Testis (tissue), 3 donors: ENCODE measurements around the gene AUTS2. TPM values are rescaled to one million over a fixed set of nuclear protein-coding genes. Genes with fewer than 3 reads are reported as not detected.
A peak's percentile ranks its signal among the peaks of the same experiment; 100 is the strongest.

Experiments
- DNase-seq: peaks from one replicate; pipeline ENCODE4 v3.0.0-alpha.2; 2019
- H3K27ac ChIP-seq, 2 donors: fragments of 200-600 bp; sonication (generic); one replicate each; pipeline ENCODE4 v1.5.1; 2019
- H3K27me3 ChIP-seq: fragments of 200-600 bp; sonication (generic); one replicate; pipeline ENCODE4 v1.5.1; 2019
- H3K36me3 ChIP-seq: fragments of 200-600 bp; sonication (generic); one replicate; pipeline ENCODE4 v1.5.1; 2017; ENCODE audit warnings: low read depth; ENCODE audit errors: missing control alignments
- H3K4me1 ChIP-seq: fragments of 200-600 bp; sonication (generic); one replicate; pipeline ENCODE4 v1.5.1; 2019
- H3K4me3 ChIP-seq, 2 donors: fragments of 200-600 bp; sonication (generic); one replicate each; pipeline ENCODE4 v1.5.1; 2017 to 2019
- H3K9me3 ChIP-seq: fragments of 200-600 bp; sonication (generic); one replicate; pipeline ENCODE4 v1.5.1; 2017
- POLR2A ChIP-seq: fragments of 450-650 bp; IDR thresholded peaks from one replicate; pipeline ENCODE4 v1.6.1; 2017; ENCODE audit warnings: antibody characterized with exemption, mild to moderate bottlenecking, moderate library complexity
- WGBS, 2 donors: methylation state at CpG; one replicate each; pipeline ENCODE4 v1.1.5; 2018; 5-methylcytosine and 5-hydroxymethylcytosine counted together
- intact Hi-C: fragments of 100-400 bp; cut with DNase I; formaldehyde crosslinking; loops from one replicate; pipeline ENCODE4 v1.15.1; 2023; ENCODE audit warnings: low total_unique reads
- polyA plus RNA-seq: library from polyadenylated mRNA; stranded (reverse); fragments of 350-450 nt; fragmentation: Illumina TruSeq; extraction: RNeasy Lipid Tissue Mini Kit (QIAGEN cat#74804); gene quantifications from one replicate; pipeline ENCODE4 v1.2.3, GENCODE V29; 2014; ENCODE audit warnings: low read depth, low replicate concordance; ENCODE audit not compliant: insufficient read depth
- total RNA-seq, 2 donors: library from RNA; depleted of rRNA; stranded (reverse); fragments of >200 nt; gene quantifications; one replicate each; pipeline ENCODE4 v1.2.3, GENCODE V29; 2016
- TF ChIP-seq, protein P1 (sequence below), 3 experiments: fragments of 450-650 bp in 2 of 3; fragments of 200-600 bp in 1 of 3; sonication (generic) in 1 of 3; IDR thresholded peaks; one replicate each; pipeline ENCODE4 v1.5.1; 2016 to 2019; ENCODE audit warnings: antibody characterized with exemption in 3 of 3, mild to moderate bottlenecking in 2 of 3, moderate library complexity in 1 of 3

AUTS2 gene
- total and polyA plus RNA-seq, 3 donors from 2014 or later: 21.3 to 75.5 (median 56.1) TPM

DNA sequence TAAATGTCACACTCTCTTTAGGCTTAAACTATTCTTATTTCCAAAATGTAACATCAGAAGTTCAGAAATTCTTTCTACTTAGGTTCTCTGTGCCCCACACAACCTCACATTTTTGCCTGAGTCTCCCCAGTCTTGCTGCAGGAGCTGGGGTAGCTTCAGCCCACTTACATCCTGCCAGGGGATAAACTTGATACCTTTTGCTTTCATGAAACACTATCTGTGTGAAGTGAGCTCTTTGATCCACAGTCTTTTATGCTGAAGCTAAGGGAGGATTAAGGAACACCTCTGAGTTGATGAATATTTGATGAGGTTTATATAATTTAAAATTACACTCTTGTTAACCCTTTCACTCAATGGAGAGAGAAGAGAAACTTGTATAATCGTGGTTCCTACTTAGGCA lies 341.0 kb downstream of the AUTS2 start:
- H3K27me3 ChIP-seq: no peaks in the 10 kb centered on the region
- no peak for DNase-seq
- no peaks in the 10 kb centered on the region for H3K36me3 ChIP-seq
- H3K4me3 ChIP-seq: no peak overlapping the region
- TF ChIP-seq POLR2A: no peak
- TF ChIP-seq, protein P1, sequence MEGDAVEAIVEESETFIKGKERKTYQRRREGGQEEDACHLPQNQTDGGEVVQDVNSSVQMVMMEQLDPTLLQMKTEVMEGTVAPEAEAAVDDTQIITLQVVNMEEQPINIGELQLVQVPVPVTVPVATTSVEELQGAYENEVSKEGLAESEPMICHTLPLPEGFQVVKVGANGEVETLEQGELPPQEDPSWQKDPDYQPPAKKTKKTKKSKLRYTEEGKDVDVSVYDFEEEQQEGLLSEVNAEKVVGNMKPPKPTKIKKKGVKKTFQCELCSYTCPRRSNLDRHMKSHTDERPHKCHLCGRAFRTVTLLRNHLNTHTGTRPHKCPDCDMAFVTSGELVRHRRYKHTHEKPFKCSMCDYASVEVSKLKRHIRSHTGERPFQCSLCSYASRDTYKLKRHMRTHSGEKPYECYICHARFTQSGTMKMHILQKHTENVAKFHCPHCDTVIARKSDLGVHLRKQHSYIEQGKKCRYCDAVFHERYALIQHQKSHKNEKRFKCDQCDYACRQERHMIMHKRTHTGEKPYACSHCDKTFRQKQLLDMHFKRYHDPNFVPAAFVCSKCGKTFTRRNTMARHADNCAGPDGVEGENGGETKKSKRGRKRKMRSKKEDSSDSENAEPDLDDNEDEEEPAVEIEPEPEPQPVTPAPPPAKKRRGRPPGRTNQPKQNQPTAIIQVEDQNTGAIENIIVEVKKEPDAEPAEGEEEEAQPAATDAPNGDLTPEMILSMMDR (IDR thresholded peaks at IDR 0.05): no peak
- intact Hi-C loops: no loop called here
- WGBS, 2 donors: 63 to 68% methylated on average over 1 of the region's 1 CpG
- H3K27ac ChIP-seq: no peak overlapping the region
- peaks cover 13% of the 10 kb centered on the region for H3K4me1 ChIP-seq
- no peaks in the 10 kb centered on the region for H3K9me3 ChIP-seq

DNA sequence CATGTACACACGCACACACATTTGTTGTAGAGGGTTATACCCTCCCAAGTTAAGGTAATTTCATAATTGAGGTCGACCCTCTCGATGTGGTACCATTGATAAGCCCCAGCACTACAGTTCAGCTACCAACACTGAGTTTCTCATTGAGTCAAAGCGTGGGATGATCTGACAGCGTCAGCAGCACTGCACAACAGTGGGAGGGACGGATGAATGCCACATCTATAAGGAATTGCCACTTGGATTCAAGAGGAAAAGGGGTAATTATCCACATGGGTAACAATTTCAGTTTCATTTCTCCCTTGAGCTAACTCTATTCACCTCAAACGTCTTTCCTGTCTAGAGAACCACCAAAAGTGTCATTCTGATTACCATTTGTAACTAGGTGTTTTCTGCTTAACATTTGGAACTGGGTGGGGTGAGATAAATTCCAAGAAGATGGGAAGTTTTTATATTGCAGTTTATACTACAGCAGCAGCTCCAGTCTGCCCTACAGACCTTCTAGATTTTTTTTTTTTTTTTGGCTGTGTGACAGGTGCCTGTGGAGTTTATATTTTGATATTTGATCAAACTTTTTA lies 342.9 kb downstream of the AUTS2 start:
- 52 to 78% methylated on average over 7 of the region's 7 CpGs for WGBS, 2 donors
- H3K27me3 ChIP-seq: no peaks in the 10 kb centered on the region
- H3K4me1 ChIP-seq: peaks cover 13% of the 10 kb centered on the region
- peak; percentile 36 for DNase-seq
- H3K4me3 ChIP-seq: no peak overlapping the region
- no peak overlapping the region for H3K27ac ChIP-seq
- H3K9me3 ChIP-seq: no peaks in the 10 kb centered on the region
- no peaks in the 10 kb centered on the region for H3K36me3 ChIP-seq
- no peak for TF ChIP-seq POLR2A
- intact Hi-C loops: no loop called here

DNA sequence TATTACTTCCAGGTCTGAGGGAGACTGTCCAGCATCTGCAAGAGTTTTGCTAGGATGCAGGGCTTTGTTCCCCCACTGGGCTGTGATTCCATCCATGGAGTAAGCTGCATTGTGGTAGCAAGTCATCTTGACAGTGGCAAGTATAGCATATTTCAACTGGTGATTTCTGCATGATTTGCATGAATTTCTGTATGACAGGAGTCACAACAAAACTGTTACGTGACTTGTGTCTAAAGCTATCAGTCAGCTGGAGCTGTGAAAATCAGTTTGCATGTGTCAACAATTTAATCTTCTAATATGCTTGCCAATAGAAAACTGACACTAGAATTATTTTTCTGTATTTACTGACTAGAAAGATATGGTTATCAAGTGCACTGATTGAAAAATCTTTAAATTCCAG lies 344.3 kb downstream of the AUTS2 start:
- WGBS, 2 donors: 68 to 95% methylated on average over 1 of the region's 1 CpG
- H3K27me3 ChIP-seq: no peaks in the 10 kb centered on the region
- peaks cover 11% of the 10 kb centered on the region for H3K4me1 ChIP-seq
- H3K36me3 ChIP-seq: no peaks in the 10 kb centered on the region
- no peak overlapping the region for H3K27ac ChIP-seq
- H3K9me3 ChIP-seq: no peaks in the 10 kb centered on the region
- H3K4me3 ChIP-seq: no peak overlapping the region
- TF ChIP-seq, protein P1 (IDR thresholded peaks at IDR 0.05): no peak
- no peak for TF ChIP-seq POLR2A
- no peak for DNase-seq
- intact Hi-C loops: no loop called here

DNA sequence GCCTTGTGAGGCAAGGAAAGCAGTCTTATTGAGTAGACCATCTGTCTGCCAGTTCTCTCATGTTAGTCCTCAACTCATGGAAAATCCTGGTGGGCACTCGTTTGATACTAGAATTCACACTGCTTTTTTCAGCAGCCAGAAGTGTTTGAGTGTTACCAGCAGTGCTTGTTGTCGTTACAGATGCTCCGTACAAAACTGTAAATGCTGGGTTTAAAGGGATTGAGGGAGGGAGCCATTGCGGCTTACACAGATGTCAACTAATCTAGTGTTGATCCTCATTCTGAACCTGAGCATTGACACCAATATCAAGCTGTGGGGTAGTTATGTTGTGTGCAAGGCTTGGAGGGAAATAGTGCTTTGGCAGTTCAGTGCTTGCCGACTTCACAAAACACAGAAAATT lies 348.6 kb downstream of the AUTS2 start:
- no peaks in the 10 kb centered on the region for H3K27me3 ChIP-seq
- intact Hi-C loops: no loop called here
- no peak overlapping the region for H3K4me3 ChIP-seq
- H3K36me3 ChIP-seq: no peaks in the 10 kb centered on the region
- no peaks in the 10 kb centered on the region for H3K9me3 ChIP-seq
- TF ChIP-seq, protein P1 (IDR thresholded peaks at IDR 0.05): no peak
- no peak for TF ChIP-seq POLR2A
- H3K27ac ChIP-seq: no peak overlapping the region
- DNase-seq: no peak
- WGBS, 2 donors: 96 to 97% methylated on average over 5 of the region's 5 CpGs
- no peaks in the 10 kb centered on the region for H3K4me1 ChIP-seq

DNA sequence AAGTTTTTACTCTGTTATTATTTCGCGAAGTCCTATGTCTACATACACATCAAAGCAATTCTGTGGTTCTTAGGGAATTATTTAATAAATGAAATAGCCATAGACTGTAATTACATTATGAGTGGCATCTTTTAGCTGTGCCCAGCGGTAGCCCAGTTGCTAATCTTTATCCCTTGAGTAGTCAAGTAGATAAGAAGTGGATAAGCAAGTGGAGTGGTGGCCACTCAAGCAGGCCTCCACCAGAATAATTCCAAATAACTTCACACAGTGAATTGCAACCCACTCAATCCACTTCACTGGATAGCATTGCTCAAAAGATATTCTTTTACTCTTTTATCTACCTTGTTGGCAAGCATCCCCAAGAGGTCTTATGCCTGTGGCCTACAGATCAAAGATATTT lies 349.7 kb downstream of the AUTS2 start:
- no peak for DNase-seq
- 91 to 95% methylated on average over 3 of the region's 3 CpGs for WGBS, 2 donors
- intact Hi-C loops: no loop called here
- TF ChIP-seq, protein P1 (IDR thresholded peaks at IDR 0.05): no peak
- TF ChIP-seq POLR2A: no peak
- no peak overlapping the region for H3K4me3 ChIP-seq
- H3K36me3 ChIP-seq: no peaks in the 10 kb centered on the region
- H3K27me3 ChIP-seq: no peaks in the 10 kb centered on the region
- no peaks in the 10 kb centered on the region for H3K9me3 ChIP-seq
- H3K4me1 ChIP-seq: no peaks in the 10 kb centered on the region
- H3K27ac ChIP-seq: no peak overlapping the region
